ENCODE measurements around the gene ATP1B3. TPM values are rescaled to one million over a fixed set of nuclear protein-coding genes. Genes with fewer than 3 reads are reported as not detected.
A peak's percentile ranks its signal among the peaks of the same experiment; 100 is the strongest.

ATP1B3 gene
- total RNA-seq, 1 donor from 2014 or later = 103 TPM

- no peak for DNase-seq (ENCODE audit: low spot score, unreplicated experiment)
- H3K36me3 Mint-ChIP-seq (ENCODE audit: insufficient read depth) = peaks cover 10% of the 10 kb centered on the region
- no peaks in the 10 kb centered on the region for H3K27me3 Mint-ChIP-seq
- H3K4me3 Mint-ChIP-seq (ENCODE audit: low read depth) = no peak overlapping the region
- H3K9me3 Mint-ChIP-seq (ENCODE audit: low read depth) = no peaks in the 10 kb centered on the region
- peak overlapping the region; percentile 76 for H3K27ac Mint-ChIP-seq
- no peaks in the 10 kb centered on the region for H3K4me1 Mint-ChIP-seq (ENCODE audit: low read depth)
- TF ChIP-seq CTCF (IDR thresholded peaks at IDR 0.05; ENCODE audit: unreplicated experiment) = no peak
Observed at GRCh38 chr3:141928631-141929270, 52.3 kb downstream of the ATP1B3 start.

- Mint-ChIP-seq H3K27me3 (no peaks in the 10 kb centered on the region), H3K4me1 (ENCODE audit: low read depth) (no peaks in the 10 kb centered on the region), H3K9me3 (ENCODE audit: low read depth) (no peaks in the 10 kb centered on the region), H3K4me3 (ENCODE audit: low read depth) (no peak overlapping the region), H3K27ac (peak overlapping the region; percentile 39), H3K36me3 (ENCODE audit: insufficient read depth) (peaks cover 10% of the 10 kb centered on the region)
- no peak for TF ChIP-seq CTCF (IDR thresholded peaks at IDR 0.05; ENCODE audit: unreplicated experiment)
- DNase-seq (ENCODE audit: low spot score, unreplicated experiment) = no peak
Observed at GRCh38 chr3:141929341-141929995, 53.0 kb downstream of the ATP1B3 start.

GRCh38 chr3:141930801-141931200 is 54.4 kb downstream of the ATP1B3 start:
- no peak for TF ChIP-seq CTCF (IDR thresholded peaks at IDR 0.05; ENCODE audit: unreplicated experiment)
- Mint-ChIP-seq H3K36me3 (ENCODE audit: insufficient read depth) (peaks cover 8% of the 10 kb centered on the region), H3K27ac (no peak overlapping the region), H3K4me3 (ENCODE audit: low read depth) (no peak overlapping the region), H3K4me1 (ENCODE audit: low read depth) (no peaks in the 10 kb centered on the region), H3K9me3 (ENCODE audit: low read depth) (no peaks in the 10 kb centered on the region), H3K27me3 (no peaks in the 10 kb centered on the region)
- no peak for DNase-seq (ENCODE audit: low spot score, unreplicated experiment)

- no peak for DNase-seq (ENCODE audit: low spot score, unreplicated experiment)
- Mint-ChIP-seq H3K9me3 (ENCODE audit: low read depth) (no peaks in the 10 kb centered on the region), H3K27me3 (no peaks in the 10 kb centered on the region), H3K36me3 (ENCODE audit: insufficient read depth) (peaks cover 6% of the 10 kb centered on the region), H3K27ac (peak overlapping the region; percentile 35), H3K4me3 (ENCODE audit: low read depth) (no peak overlapping the region), H3K4me1 (ENCODE audit: low read depth) (peaks cover 1% of the 10 kb centered on the region)
- TF ChIP-seq CTCF (IDR thresholded peaks at IDR 0.05; ENCODE audit: unreplicated experiment) = no peak
Observed at GRCh38 chr3:141933421-141934300, 57.2 kb downstream of the ATP1B3 start.

- H3K4me1 Mint-ChIP-seq (ENCODE audit: low read depth) = peaks cover 1% of the 10 kb centered on the region
- no peak for DNase-seq (ENCODE audit: low spot score, unreplicated experiment)
- no peak for TF ChIP-seq CTCF (IDR thresholded peaks at IDR 0.05; ENCODE audit: unreplicated experiment)
- no peak overlapping the region for H3K4me3 Mint-ChIP-seq (ENCODE audit: low read depth)
- H3K9me3 Mint-ChIP-seq (ENCODE audit: low read depth) = no peaks in the 10 kb centered on the region
- no peaks in the 10 kb centered on the region for H3K27me3 Mint-ChIP-seq
- H3K36me3 Mint-ChIP-seq (ENCODE audit: insufficient read depth) = peaks cover 6% of the 10 kb centered on the region
- H3K27ac Mint-ChIP-seq = no peak overlapping the region
Observed at GRCh38 chr3:141934354-141934753, 57.9 kb downstream of the ATP1B3 start.

All from progenitor cell of endocrine pancreas (in vitro differentiated cells).